MM.1S (cell line): ENCODE results near the gene DENND4A.

Experiments used
- EZH2phosphoT487 ChIP-seq: fragments of 300-600 bp; sonication (generic); IDR thresholded peaks from 2 replicates; pipeline ENCODE4 v1.6.1; 2018; ENCODE audit warnings: antibody characterized with exemption, low read length
- TF ChIP-seq, protein P1 (sequence below): fragments of 300-600 bp; sonication (generic); IDR thresholded peaks from 2 replicates; pipeline ENCODE4 v1.5.1; 2016; ENCODE audit warnings: antibody characterized with exemption, low read length, mixed read lengths

DNA sequence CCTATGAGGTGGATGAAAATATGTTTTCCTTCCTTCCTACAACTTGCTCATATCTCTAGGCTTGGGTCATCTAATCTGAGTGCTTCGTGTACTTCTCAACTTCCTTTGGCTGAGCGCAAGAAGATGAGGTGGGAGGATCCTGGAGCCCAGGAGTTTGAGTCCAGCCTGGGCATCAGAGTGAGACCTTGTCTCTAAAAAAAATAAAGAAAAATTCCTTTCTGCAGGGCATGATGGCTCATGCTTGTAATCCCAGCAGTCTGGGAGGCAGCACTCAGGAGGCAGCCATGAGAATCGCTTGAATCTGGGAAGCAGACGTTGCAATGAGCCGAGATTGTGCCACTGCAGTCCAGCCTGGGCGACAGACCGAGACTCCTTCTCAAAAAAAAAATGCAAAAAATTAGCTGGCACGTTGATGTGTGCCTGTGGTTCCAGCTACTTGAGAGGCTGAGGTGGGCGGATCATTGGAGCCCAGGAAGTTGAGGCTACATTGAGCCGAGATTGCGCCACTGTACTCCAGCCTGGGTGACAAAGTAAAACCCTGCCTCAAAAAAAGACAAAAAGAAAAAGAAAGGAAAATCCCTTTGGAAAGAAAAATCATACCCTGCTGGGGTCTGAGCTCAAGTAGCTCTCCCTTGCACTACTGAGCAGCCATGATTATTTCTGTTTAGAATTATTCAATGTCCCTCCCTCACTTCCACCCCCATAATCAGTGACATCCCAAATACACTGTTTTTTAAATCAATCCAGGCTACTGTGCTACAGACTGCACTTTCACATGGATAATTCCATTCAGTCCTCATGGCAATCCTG lies 49.2 kb upstream of the DENND4A start:
- TF ChIP-seq, protein P1, sequence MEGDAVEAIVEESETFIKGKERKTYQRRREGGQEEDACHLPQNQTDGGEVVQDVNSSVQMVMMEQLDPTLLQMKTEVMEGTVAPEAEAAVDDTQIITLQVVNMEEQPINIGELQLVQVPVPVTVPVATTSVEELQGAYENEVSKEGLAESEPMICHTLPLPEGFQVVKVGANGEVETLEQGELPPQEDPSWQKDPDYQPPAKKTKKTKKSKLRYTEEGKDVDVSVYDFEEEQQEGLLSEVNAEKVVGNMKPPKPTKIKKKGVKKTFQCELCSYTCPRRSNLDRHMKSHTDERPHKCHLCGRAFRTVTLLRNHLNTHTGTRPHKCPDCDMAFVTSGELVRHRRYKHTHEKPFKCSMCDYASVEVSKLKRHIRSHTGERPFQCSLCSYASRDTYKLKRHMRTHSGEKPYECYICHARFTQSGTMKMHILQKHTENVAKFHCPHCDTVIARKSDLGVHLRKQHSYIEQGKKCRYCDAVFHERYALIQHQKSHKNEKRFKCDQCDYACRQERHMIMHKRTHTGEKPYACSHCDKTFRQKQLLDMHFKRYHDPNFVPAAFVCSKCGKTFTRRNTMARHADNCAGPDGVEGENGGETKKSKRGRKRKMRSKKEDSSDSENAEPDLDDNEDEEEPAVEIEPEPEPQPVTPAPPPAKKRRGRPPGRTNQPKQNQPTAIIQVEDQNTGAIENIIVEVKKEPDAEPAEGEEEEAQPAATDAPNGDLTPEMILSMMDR: no peak
- no peak for TF ChIP-seq EZH2phosphoT487
